GM18867 (cell line): ENCODE data around the gene PFKL.

Experiments
- ATAC-seq: cut with Tn5 transposase; IDR thresholded peaks from one replicate; pipeline ENCODE4 v1.9.1; 2021; ENCODE audit warnings: mild to moderate bottlenecking, moderate library complexity; ENCODE audit not compliant: unreplicated experiment

PFKL gene

GRCh38 chr21:44374601-44375280 lies 74.9 kb downstream of the PFKL start:
- ATAC-seq: no peak

- no peak for ATAC-seq
Measured at GRCh38 chr21:44375281-44375651, 75.4 kb downstream of the PFKL start.

- no peak for ATAC-seq
Measured at GRCh38 chr21:44375761-44376241, 75.9 kb downstream of the PFKL start.

- ATAC-seq: no peak
Measured at GRCh38 chr21:44376606-44377005, 76.8 kb downstream of the PFKL start.
